GM21447 (cell line): ENCODE data around the gene CAMKK2.
"Not testable (repeated sequence)": the region's sequence is repeated elsewhere in the genome, so short reads cannot be mapped to it uniquely, and the experiment has no call there.

Experiments
- ATAC-seq: cut with Tn5 transposase; IDR thresholded peaks from one replicate; pipeline ENCODE4 v1.9.1; 2021; ENCODE audit not compliant: unreplicated experiment

The CAMKK2 gene

GRCh38 chr12:121296618-121297434 lies at the start of gene CAMKK2:
Gene CAMKK2 (minus strand): TSS chr12:121296709. CDS start chr12:121274526, 22,183 bp downstream.
- ATAC-seq: peak; percentile 52

GRCh38 chr12:121345151-121345815 lies 48.8 kb upstream of the CAMKK2 start:
- ATAC-seq: no peak

DNA sequence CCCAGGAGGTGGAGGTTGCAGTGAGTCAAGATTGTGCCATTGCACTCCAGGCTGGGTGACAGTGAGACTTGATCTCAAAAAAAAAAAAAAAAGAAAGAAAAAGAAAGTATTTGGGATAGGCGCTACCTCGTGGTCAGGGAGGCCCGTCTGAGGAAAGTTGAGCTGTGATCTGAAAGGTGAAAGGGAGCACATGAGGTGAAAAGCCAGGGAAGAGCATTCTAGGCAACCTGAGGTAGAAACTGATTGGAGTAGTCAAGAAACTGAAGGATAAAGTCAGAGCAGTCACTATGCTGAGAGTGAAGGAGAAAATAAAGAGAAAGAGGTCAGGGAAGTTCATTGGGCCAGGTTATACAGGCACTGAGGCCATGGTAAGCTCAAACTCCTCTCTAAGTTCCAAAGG lies 48.0 kb upstream of the CAMKK2 start:
- no peak for ATAC-seq

GRCh38 chr12:121337416-121337815 lies 40.9 kb upstream of the CAMKK2 start:
- ATAC-seq: no peak

GRCh38 chr12:121334513-121335343 lies 38.2 kb upstream of the CAMKK2 start:
- no peak for ATAC-seq

DNA sequence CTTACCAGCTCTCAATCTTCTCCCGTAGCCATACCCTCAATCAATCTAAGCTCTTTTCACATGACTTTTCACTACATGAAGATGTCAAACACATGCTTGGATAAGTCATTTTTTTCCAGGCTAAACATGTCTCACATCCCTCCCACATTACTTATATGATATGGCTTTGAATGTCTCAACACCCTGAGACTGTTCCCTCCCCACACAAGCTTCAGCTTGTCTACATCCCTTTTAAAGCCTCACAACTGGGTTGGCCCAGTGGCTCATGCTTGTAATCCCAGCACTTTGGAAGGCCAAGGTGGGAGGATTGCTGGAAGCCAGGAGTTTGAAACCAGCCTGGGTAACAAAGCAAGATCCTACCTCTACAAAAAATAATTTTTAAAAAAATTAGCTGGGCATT lies 37.2 kb upstream of the CAMKK2 start:
- ATAC-seq: no peak

GRCh38 chr12:121331248-121331647 lies 34.7 kb upstream of the CAMKK2 start:
- no peak for ATAC-seq

DNA sequence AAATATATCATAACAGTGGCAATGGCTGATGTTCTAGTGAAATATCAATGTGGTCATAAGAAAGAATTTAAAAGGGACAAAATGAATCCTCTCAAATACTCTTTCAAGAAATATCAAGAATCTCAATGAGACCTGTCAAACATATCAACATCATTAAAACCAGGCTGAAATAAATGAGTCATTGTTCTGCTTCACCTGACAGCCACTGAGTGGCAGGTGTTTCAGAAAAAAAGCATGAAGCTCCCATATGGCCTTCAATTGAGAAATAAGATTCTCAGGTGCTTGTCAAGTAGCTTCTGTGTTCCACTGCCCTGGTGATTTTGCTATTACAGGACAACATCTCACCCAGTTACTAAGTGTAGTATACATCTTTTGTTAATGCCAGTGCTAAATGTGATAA lies 34.2 kb upstream of the CAMKK2 start:
- ATAC-seq: no peak

DNA sequence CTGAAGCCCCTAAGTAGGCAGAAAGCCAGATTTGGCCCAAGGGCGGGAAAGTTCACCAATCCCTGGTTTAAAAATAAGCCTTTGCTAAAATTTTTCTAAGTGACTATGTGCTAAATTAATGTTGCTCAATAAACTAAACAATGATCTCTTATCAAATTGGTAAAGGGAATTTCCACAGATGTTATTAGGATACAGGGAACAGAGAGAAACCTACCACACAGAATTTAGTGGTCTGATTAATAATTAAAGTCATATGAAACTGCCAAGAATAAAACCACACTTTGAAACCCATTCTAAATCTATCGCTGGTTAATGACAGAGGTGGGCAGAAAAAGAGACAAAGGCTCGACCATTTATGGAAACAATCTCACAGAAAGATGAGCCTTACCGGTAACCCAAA lies 33.7 kb upstream of the CAMKK2 start:
- ATAC-seq: no peak

DNA sequence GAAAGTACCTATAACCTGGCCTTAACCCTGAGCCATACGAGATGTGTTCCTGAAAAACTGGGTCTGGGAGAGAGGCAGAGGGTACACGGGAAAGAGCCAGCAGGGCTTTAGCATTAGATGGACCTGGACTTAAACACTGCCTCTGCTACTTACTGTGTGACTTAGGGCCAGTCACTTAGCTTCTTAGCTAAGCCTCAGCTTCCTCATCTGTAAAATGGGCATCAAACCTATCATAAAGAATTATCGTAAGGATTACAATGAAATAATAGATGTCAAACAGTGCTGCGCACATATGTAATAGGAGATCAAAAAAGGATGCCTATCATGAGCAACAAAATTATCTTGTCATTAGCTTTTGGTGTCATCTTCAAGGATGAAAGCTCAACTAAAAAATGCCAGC lies 32.1 kb upstream of the CAMKK2 start:
- no peak for ATAC-seq

DNA sequence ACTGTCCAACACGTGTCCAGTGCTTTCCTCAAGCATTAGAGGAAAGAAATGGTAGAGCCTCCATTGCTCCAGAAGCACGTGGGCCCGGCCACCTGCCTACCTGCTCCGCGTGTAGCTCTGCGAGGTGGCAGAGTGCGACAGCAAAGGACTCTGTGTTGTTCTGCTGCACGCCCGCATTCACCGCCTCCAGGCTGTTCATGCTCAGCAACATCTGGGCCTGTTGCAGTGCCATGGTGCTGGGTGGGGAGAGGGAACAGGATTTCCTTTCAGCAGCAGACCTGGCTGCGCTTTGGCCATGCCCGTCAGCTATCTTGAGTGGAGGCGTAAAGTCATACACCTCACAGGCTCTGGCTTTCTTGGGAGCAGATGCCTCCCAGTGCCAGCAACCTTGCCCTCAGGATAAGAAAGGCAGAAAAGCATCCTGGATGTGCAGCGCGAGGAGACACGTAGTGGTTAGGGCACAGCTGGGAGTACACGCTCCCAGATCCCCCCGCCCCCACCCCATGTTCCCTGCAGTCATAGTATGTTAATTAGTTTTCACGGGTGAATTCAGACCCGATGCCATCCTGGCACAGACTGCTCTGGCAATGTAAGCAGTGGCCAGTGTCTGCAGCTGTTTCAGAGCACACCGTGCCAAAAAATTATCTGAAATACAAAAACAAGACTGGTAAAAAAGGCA lies 30.6 kb upstream of the CAMKK2 start:
- ATAC-seq: no peak

- ATAC-seq: no peak
Observed at GRCh38 chr12:121325922-121326396, 29.4 kb upstream of the CAMKK2 start.

DNA sequence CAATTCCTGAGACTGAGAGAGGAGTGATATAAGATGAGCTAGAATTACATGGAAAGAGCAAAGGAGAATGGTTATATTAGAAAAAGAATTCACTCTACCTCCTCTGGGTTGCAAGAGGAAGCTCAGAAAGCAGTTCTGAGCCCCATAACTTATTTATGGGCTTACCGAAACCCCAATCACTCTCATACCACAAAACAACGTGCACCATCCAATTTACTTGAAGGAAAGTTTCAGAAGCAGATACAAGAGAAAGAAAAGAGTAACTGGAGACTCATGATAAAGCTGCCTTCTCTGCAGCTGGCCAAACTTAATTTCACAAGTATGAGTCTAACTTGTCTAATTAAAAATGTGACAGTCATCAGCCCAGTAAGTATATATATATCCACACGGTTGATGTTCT lies 27.4 kb upstream of the CAMKK2 start:
- ATAC-seq: no peak

- no peak for ATAC-seq
Observed at GRCh38 chr12:121318121-121318520, 21.6 kb upstream of the CAMKK2 start.

GRCh38 chr12:121314431-121314830 lies 17.9 kb upstream of the CAMKK2 start:
- ATAC-seq: no peak

- not testable (repeated sequence) for ATAC-seq
Observed at GRCh38 chr12:121310231-121310630, 13.7 kb upstream of the CAMKK2 start.

DNA sequence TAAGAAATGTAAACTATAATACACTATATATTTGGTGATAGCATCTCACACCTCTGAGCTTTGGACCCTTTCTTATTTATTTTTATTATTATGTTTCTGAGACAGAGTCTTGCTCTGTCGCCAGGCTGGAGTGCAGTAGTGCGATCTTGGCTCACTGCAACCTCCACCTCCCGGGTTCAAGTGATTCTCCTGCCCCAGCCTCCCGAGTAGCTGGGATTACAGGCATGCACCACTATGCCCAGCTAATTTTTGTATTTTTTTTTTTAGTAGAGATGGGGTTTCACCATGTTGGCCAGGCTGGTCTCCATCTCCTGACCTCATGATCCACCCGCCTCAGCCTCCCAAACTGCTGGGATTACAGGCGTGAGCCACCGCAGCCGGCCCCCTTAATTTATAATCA lies 10.9 kb upstream of the CAMKK2 start:
- ATAC-seq: not testable (repeated sequence)

GRCh38 chr12:121304306-121304705 lies 7.8 kb upstream of the CAMKK2 start:
- no peak for ATAC-seq

DNA sequence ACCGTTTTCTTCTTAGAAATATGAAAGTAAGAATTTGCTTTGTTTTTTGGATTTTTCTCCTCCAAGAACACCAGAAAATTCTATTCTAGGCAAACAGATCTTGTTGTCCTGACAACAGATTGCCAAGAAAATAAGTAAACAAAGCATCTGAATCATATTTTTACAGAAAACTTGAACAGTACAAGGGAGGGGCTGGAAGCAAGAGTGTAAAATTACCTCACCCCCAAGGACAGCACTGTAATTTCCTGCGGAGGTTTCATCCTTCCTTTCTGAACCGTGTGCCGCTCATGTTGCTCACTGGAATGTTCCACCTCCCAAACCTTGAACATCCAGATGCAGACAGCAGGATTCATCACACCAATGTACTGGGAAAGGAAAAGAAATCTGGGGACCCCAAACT lies 5.4 kb upstream of the CAMKK2 start:
- no peak for ATAC-seq

DNA sequence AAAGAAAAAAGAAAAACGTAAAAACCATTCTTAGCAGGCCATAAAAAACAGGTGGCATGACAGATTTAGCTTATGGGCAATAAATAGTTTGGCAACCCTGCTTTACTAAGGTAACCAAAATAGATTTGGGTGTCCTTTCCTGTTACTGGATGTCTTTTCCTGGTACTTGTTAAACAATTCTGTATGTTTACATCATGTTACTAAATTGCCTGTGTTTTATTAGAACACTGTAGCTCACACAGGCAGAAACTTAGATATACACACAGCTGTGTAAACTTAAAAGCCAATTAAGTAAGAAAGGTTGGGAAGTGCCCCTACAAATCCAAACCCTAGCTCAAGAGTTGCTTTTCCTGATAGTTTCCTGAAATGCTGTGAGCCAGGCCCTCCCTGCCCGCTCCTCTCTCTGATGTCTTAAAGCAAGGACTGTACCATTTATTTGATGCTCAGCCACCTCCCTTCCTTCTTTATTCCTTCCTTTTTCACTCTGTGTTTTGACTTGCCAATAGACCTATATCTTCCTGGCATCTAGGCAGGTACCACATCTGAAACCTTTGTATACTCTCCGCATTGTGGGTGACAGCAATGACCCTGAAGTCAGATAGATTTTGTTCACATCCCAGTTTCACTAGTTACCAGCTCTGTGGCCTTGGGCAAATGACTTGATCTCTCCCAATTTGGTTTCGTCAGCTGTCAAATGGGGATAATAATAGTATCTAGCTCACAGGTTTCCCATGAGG lies 3.7 kb upstream of the CAMKK2 start:
- no peak for ATAC-seq
